ENCODE measurements around the gene ZNF165. TPM values are rescaled to one million over a fixed set of nuclear protein-coding genes. Genes with fewer than 3 reads are reported as not detected.
A peak's percentile ranks its signal among the peaks of the same experiment; 100 is the strongest.

ZNF165 gene
- polyA plus RNA-seq, 1 experiment: 0.15 TPM

- POLR2A ChIA-PET: no interaction called here
These were observed 2.3 kb upstream of the ZNF165 start for GRCh38 chr6:28078050-28078449.

GRCh38 chr6:28078836-28079235, 1.5 kb upstream of the ZNF165 start:
- H3K4me3 ChIP-seq (ENCODE audit: low read depth, low read length): no peak overlapping the region
- H3K27ac ChIP-seq (ENCODE audit: low read depth, low read length): no peak overlapping the region
- no peak for TF ChIP-seq CTCF (IDR thresholded peaks at IDR 0.05; ENCODE audit: low read depth, low read length)
- no peaks in the 10 kb centered on the region; the same call in 1 of the 2 replicates for H3K9me3 ChIP-seq (ENCODE audit: control insufficient read depth, insufficient read depth, low read length)
- no peak for DNase-seq (ENCODE audit: low read depth, low spot score)
- ChIA-PET POLR2A (no interaction called here), CTCF (no interaction called here)
- no peaks in the 10 kb centered on the region for H3K27me3 ChIP-seq (ENCODE audit: control insufficient read depth, insufficient read depth, low read length)

More at GRCh38 chr6:28078050-28078449, 2.3 kb upstream of the ZNF165 start:
- CTCF ChIA-PET: no interaction called here
- no peak for DNase-seq (ENCODE audit: low read depth, low spot score)
- TF ChIP-seq CTCF (IDR thresholded peaks at IDR 0.05; ENCODE audit: low read depth, low read length): no peak
- Histone ChIP-seq H3K27ac (ENCODE audit: low read depth, low read length) (no peak overlapping the region), H3K9me3 (ENCODE audit: control insufficient read depth, insufficient read depth, low read length) (no peaks in the 10 kb centered on the region; the same call in 1 of the 2 replicates), H3K27me3 (ENCODE audit: control insufficient read depth, insufficient read depth, low read length) (no peaks in the 10 kb centered on the region), H3K4me3 (ENCODE audit: low read depth, low read length) (no peak overlapping the region)

- CTCF ChIA-PET: interaction anchor here (1.0 kb wide), 1 partner anchor 24 kb away, joined by 6 read pairs; no protein-coding TSS in a partner anchor
- POLR2A ChIA-PET: interaction anchor here (0.7 kb wide), 1 partner anchor 30 kb away, joined by 4 read pairs; no protein-coding TSS in a partner anchor
- Histone ChIP-seq H3K27ac (ENCODE audit: low read depth, low read length) (peak overlapping the region; percentile 40), H3K4me3 (ENCODE audit: low read depth, low read length) (peak overlapping the region; percentile 76), H3K9me3 (ENCODE audit: control insufficient read depth, insufficient read depth, low read length) (no peaks in the 10 kb centered on the region; the same call in 1 of the 2 replicates), H3K27me3 (ENCODE audit: control insufficient read depth, insufficient read depth, low read length) (no peaks in the 10 kb centered on the region)
- TF ChIP-seq CTCF (IDR thresholded peaks at IDR 0.05; ENCODE audit: low read depth, low read length): no peak
- peak; percentile 92 for DNase-seq (ENCODE audit: low read depth, low spot score)
These were observed 490 bp downstream of the ZNF165 start for GRCh38 chr6:28080631-28081485.

GRCh38 chr6:28081486-28081751, 1.1 kb downstream of the ZNF165 start:
- Histone ChIP-seq H3K9me3 (ENCODE audit: control insufficient read depth, insufficient read depth, low read length) (no peaks in the 10 kb centered on the region; the same call in 1 of the 2 replicates), H3K27me3 (ENCODE audit: control insufficient read depth, insufficient read depth, low read length) (no peaks in the 10 kb centered on the region), H3K4me3 (ENCODE audit: low read depth, low read length) (peak overlapping the region; percentile 76), H3K27ac (ENCODE audit: low read depth, low read length) (no peak overlapping the region)
- no peak for DNase-seq (ENCODE audit: low read depth, low spot score)
- TF ChIP-seq CTCF (IDR thresholded peaks at IDR 0.05; ENCODE audit: low read depth, low read length): no peak
- POLR2A ChIA-PET: no interaction called here
- CTCF ChIA-PET: no interaction called here

GRCh38 chr6:28082939-28083338, 2.6 kb downstream of the ZNF165 start:
- no peak for DNase-seq (ENCODE audit: low read depth, low spot score)
- POLR2A ChIA-PET: no interaction called here
- H3K27ac ChIP-seq (ENCODE audit: low read depth, low read length): no peak overlapping the region
- H3K9me3 ChIP-seq (ENCODE audit: control insufficient read depth, insufficient read depth, low read length): no peaks in the 10 kb centered on the region; the same call in 1 of the 2 replicates
- H3K27me3 ChIP-seq (ENCODE audit: control insufficient read depth, insufficient read depth, low read length): no peaks in the 10 kb centered on the region
- no peak for TF ChIP-seq CTCF (IDR thresholded peaks at IDR 0.05; ENCODE audit: low read depth, low read length)
- no peak overlapping the region for H3K4me3 ChIP-seq (ENCODE audit: low read depth, low read length)
- CTCF ChIA-PET: no interaction called here
